GM23338 (cell line): ENCODE results near the gene OR2AP1.

Source experiments
- CREB1 ChIP-seq: fragments of 250-450 bp; sonication (Bioruptor Pico); IDR thresholded peaks from 2 replicates; pipeline ENCODE4 v1.5.0; 2020; ENCODE audit warnings: low read depth, mild to moderate bottlenecking, moderate library complexity
- EZH2 ChIP-seq: fragments of 200-600 bp; sonication (generic); IDR thresholded peaks from one replicate; pipeline ENCODE4 v1.8.0; 2017; ENCODE audit warnings: antibody characterized with exemption, mild to moderate bottlenecking, low read depth; ENCODE audit not compliant: unreplicated experiment
- EZH2phosphoT487 ChIP-seq: fragments of 200-600 bp; sonication (generic); IDR thresholded peaks from one replicate; pipeline ENCODE4 v1.8.1; 2018; ENCODE audit warnings: antibody characterized with exemption; ENCODE audit not compliant: unreplicated experiment
- JUNB ChIP-seq: IDR thresholded peaks from one replicate; pipeline ENCODE4 v1.6.1; 2016; ENCODE audit warnings: antibody characterized with exemption; ENCODE audit not compliant: unreplicated experiment
- NANOG ChIP-seq: IDR thresholded peaks from 2 replicates; pipeline ENCODE4 v1.6.1; 2016; ENCODE audit warnings: antibody characterized with exemption, borderline replicate concordance
- POLR2AphosphoS5 ChIP-seq: IDR thresholded peaks from 2 replicates; pipeline ENCODE4 v1.6.1; 2016; ENCODE audit warnings: antibody characterized with exemption, low read depth
- STAT1 ChIP-seq: IDR thresholded peaks from one replicate; pipeline ENCODE4 v1.6.1; 2016; ENCODE audit warnings: antibody characterized with exemption; ENCODE audit not compliant: unreplicated experiment
- ZNF114 ChIP-seq: fragments of 250-450 bp; sonication (Bioruptor Pico); IDR thresholded peaks from 2 replicates; pipeline ENCODE4 v1.5.0; 2020; ENCODE audit warnings: mild to moderate bottlenecking, moderate library complexity
- ZNF331 ChIP-seq: fragments of 250-450 bp; sonication (Bioruptor Pico); IDR thresholded peaks from 2 replicates; pipeline ENCODE4 v1.5.0; 2020; ENCODE audit warnings: low read depth, mild to moderate bottlenecking, moderate library complexity
- TF ChIP-seq, protein P1 (sequence below), 2 experiments: fragments of 200-600 bp in 1 of 2; sonication (generic) in 1 of 2; conservative IDR thresholded peaks; 2 replicates each; pipeline versions ENCODE4 v1.5.1 to v1.6.1; 2016 to 2017; ENCODE audit warnings: antibody characterized with exemption in 2 of 2, low read depth in 2 of 2, mild to moderate bottlenecking in 2 of 2, moderate library complexity in 1 of 2
- TF ChIP-seq, protein P2 (sequence below): fragments of 250-450 bp; sonication (Bioruptor Pico); IDR thresholded peaks from 2 replicates; pipeline ENCODE4 v1.5.0; 2020; ENCODE audit warnings: mild to moderate bottlenecking, moderate library complexity
- TF ChIP-seq, protein P3 (sequence below): IDR thresholded peaks from one replicate; pipeline ENCODE4 v1.6.1; 2018; ENCODE audit warnings: antibody characterized with exemption; ENCODE audit not compliant: unreplicated experiment
- TF ChIP-seq, protein P4 (sequence below): IDR thresholded peaks from 2 replicates; pipeline ENCODE4 v1.6.1; 2016; ENCODE audit warnings: antibody characterized with exemption

DNA sequence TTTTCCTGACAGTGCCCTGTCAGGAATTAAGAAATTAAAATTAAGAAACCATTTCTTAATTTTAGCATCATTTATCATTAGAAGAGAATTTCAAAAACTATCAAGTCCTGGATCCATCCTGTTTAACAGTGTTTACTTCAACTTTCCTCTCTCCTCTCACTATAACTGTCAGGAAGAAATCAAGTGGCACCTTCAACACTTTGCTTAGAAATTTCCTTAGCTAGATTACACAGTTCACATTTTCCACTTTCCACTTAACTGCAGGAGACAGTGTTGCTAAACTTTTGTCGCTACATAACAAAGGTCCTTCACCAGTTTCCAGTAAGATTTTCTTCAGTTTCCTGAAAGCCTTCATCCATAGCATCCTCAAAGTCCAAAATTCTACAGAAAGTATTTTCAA is 42.5 kb downstream of the OR2AP1 start:
- TF ChIP-seq POLR2AphosphoS5 (no peak), EZH2 (no peak), STAT1 (no peak), JUNB (no peak), EZH2phosphoT487 (no peak), ZNF114 (CRISPR knock-in tag) (no peak), NANOG (no peak), CREB1 (CRISPR knock-in tag) (no peak), ZNF331 (CRISPR knock-in tag) (no peak)
- TF ChIP-seq, protein P1, sequence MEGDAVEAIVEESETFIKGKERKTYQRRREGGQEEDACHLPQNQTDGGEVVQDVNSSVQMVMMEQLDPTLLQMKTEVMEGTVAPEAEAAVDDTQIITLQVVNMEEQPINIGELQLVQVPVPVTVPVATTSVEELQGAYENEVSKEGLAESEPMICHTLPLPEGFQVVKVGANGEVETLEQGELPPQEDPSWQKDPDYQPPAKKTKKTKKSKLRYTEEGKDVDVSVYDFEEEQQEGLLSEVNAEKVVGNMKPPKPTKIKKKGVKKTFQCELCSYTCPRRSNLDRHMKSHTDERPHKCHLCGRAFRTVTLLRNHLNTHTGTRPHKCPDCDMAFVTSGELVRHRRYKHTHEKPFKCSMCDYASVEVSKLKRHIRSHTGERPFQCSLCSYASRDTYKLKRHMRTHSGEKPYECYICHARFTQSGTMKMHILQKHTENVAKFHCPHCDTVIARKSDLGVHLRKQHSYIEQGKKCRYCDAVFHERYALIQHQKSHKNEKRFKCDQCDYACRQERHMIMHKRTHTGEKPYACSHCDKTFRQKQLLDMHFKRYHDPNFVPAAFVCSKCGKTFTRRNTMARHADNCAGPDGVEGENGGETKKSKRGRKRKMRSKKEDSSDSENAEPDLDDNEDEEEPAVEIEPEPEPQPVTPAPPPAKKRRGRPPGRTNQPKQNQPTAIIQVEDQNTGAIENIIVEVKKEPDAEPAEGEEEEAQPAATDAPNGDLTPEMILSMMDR (conservative IDR thresholded peaks at IDR 0.05; ENCODE audit: low read depth in 2 of 2), result no peak
- TF ChIP-seq, protein P2, sequence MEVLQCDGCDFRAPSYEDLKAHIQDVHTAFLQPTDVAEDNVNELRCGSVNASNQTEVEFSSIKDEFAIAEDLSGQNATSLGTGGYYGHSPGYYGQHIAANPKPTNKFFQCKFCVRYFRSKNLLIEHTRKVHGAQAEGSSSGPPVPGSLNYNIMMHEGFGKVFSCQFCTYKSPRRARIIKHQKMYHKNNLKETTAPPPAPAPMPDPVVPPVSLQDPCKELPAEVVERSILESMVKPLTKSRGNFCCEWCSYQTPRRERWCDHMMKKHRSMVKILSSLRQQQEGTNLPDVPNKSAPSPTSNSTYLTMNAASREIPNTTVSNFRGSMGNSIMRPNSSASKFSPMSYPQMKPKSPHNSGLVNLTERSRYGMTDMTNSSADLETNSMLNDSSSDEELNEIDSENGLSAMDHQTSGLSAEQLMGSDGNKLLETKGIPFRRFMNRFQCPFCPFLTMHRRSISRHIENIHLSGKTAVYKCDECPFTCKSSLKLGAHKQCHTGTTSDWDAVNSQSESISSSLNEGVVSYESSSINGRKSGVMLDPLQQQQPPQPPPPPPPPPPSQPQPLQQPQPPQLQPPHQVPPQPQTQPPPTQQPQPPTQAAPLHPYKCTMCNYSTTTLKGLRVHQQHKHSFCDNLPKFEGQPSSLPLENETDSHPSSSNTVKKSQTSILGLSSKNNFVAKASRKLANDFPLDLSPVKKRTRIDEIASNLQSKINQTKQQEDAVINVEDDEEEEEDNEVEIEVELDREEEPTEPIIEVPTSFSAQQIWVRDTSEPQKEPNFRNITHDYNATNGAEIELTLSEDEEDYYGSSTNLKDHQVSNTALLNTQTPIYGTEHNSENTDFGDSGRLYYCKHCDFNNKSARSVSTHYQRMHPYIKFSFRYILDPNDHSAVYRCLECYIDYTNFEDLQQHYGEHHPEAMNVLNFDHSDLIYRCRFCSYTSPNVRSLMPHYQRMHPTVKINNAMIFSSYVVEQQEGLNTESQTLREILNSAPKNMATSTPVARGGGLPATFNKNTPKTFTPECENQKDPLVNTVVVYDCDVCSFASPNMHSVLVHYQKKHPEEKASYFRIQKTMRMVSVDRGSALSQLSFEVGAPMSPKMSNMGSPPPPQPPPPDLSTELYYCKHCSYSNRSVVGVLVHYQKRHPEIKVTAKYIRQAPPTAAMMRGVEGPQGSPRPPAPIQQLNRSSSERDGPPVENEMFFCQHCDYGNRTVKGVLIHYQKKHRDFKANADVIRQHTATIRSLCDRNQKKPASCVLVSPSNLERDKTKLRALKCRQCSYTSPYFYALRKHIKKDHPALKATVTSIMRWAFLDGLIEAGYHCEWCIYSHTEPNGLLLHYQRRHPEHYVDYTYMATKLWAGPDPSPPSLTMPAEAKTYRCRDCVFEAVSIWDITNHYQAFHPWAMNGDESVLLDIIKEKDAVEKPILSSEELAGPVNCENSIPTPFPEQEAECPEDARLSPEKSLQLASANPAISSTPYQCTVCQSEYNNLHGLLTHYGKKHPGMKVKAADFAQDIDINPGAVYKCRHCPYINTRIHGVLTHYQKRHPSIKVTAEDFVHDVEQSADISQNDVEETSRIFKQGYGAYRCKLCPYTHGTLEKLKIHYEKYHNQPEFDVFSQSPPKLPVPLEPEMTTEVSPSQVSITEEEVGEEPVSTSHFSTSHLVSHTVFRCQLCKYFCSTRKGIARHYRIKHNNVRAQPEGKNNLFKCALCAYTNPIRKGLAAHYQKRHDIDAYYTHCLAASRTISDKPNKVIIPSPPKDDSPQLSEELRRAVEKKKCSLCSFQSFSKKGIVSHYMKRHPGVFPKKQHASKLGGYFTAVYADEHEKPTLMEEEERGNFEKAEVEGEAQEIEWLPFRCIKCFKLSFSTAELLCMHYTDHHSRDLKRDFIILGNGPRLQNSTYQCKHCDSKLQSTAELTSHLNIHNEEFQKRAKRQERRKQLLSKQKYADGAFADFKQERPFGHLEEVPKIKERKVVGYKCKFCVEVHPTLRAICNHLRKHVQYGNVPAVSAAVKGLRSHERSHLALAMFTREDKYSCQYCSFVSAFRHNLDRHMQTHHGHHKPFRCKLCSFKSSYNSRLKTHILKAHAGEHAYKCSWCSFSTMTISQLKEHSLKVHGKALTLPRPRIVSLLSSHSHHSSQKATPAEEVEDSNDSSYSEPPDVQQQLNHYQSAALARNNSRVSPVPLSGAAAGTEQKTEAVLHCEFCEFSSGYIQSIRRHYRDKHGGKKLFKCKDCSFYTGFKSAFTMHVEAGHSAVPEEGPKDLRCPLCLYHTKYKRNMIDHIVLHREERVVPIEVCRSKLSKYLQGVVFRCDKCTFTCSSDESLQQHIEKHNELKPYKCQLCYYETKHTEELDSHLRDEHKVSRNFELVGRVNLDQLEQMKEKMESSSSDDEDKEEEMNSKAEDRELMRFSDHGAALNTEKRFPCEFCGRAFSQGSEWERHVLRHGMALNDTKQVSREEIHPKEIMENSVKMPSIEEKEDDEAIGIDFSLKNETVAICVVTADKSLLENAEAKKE (CRISPR knock-in tag), result no peak
- TF ChIP-seq, protein P3, sequence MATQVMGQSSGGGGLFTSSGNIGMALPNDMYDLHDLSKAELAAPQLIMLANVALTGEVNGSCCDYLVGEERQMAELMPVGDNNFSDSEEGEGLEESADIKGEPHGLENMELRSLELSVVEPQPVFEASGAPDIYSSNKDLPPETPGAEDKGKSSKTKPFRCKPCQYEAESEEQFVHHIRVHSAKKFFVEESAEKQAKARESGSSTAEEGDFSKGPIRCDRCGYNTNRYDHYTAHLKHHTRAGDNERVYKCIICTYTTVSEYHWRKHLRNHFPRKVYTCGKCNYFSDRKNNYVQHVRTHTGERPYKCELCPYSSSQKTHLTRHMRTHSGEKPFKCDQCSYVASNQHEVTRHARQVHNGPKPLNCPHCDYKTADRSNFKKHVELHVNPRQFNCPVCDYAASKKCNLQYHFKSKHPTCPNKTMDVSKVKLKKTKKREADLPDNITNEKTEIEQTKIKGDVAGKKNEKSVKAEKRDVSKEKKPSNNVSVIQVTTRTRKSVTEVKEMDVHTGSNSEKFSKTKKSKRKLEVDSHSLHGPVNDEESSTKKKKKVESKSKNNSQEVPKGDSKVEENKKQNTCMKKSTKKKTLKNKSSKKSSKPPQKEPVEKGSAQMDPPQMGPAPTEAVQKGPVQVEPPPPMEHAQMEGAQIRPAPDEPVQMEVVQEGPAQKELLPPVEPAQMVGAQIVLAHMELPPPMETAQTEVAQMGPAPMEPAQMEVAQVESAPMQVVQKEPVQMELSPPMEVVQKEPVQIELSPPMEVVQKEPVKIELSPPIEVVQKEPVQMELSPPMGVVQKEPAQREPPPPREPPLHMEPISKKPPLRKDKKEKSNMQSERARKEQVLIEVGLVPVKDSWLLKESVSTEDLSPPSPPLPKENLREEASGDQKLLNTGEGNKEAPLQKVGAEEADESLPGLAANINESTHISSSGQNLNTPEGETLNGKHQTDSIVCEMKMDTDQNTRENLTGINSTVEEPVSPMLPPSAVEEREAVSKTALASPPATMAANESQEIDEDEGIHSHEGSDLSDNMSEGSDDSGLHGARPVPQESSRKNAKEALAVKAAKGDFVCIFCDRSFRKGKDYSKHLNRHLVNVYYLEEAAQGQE, result no peak
- TF ChIP-seq, protein P4, sequence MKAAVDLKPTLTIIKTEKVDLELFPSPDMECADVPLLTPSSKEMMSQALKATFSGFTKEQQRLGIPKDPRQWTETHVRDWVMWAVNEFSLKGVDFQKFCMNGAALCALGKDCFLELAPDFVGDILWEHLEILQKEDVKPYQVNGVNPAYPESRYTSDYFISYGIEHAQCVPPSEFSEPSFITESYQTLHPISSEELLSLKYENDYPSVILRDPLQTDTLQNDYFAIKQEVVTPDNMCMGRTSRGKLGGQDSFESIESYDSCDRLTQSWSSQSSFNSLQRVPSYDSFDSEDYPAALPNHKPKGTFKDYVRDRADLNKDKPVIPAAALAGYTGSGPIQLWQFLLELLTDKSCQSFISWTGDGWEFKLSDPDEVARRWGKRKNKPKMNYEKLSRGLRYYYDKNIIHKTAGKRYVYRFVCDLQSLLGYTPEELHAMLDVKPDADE, result no peak
